Measurements from ENCODE around the gene C2CD2.

Gene C2CD2

GRCh38 chr21:41848533-41848932 lies 105.3 kb downstream of the C2CD2 start:
- no peak for DNase-seq (ENCODE audit: low read depth in 2 of 2, low spot score in 1 of 2)

GRCh38 chr21:41847066-41847804 lies 106.6 kb downstream of the C2CD2 start:
- no peak for DNase-seq (ENCODE audit: low read depth in 2 of 2, low spot score in 1 of 2)

- no peak for DNase-seq (ENCODE audit: low read depth in 2 of 2, low spot score in 1 of 2)
Observed at GRCh38 chr21:41846536-41846935, 107.3 kb downstream of the C2CD2 start.

GRCh38 chr21:41846033-41846317 lies 107.8 kb downstream of the C2CD2 start:
- no peak for DNase-seq (ENCODE audit: low read depth in 2 of 2, low spot score in 1 of 2)

GRCh38 chr21:41845310-41846032 lies 108.3 kb downstream of the C2CD2 start:
- no peak for DNase-seq (ENCODE audit: low read depth in 2 of 2, low spot score in 1 of 2)

- DNase-seq (ENCODE audit: low read depth in 2 of 2, low spot score in 1 of 2), result no peak
Observed at GRCh38 chr21:41843584-41843983, 110.2 kb downstream of the C2CD2 start.

- DNase-seq (ENCODE audit: low read depth in 2 of 2, low spot score in 1 of 2), result no peak
Observed at GRCh38 chr21:41840880-41841279, 112.9 kb downstream of the C2CD2 start.

- DNase-seq (ENCODE audit: low read depth in 2 of 2, low spot score in 1 of 2), result no peak
Observed at GRCh38 chr21:41839387-41840000, 114.3 kb downstream of the C2CD2 start.

- no peak for DNase-seq (ENCODE audit: low read depth in 2 of 2, low spot score in 1 of 2)
Observed at GRCh38 chr21:41837756-41838297, 116.0 kb downstream of the C2CD2 start.

- DNase-seq (ENCODE audit: low read depth in 2 of 2, low spot score in 1 of 2), result no peak
Observed at GRCh38 chr21:41836166-41837015, 117.4 kb downstream of the C2CD2 start.

- DNase-seq (ENCODE audit: low read depth in 2 of 2, low spot score in 1 of 2), result no peak
Observed at GRCh38 chr21:41835711-41836154, 118.1 kb downstream of the C2CD2 start.

Data from stimulated activated CD8-positive, alpha-beta memory T cell treated with anti-CD3 and anti-CD28 coated beads, Interleukin-4, amount 100 ng/mL, for 1 hour (primary cell).